ENCODE results near the gene METTL16. TPM values are rescaled to one million over a fixed set of nuclear protein-coding genes. Genes with fewer than 3 reads are reported as not detected.

Gene METTL16
- total RNA-seq, 1 donor from 2014 or later = 22.9 TPM

DNA sequence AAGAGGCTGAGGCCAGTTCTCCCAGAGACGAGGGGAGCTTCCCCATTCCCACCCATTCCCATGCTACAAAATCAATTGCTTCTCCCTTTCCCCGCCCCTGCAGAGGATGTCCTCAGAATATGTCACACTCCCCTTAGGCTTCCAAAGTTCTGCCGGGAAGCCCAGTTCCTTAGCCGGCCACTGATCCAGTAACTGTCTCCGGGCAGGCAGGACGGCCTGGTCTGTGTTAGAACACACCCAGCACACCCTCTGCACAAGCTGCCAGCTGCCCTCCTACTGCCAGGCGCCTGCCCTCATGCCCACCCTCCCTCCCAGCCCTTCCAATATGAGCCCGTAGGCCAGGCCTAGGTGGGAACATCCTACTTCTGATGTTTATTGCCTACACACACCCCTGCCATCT lies 143.3 kb downstream of the METTL16 start:
- no peak overlapping the region for H3K4me3 Mint-ChIP-seq (ENCODE audit: unreplicated experiment)
- H3K9me3 Mint-ChIP-seq (ENCODE audit: unreplicated experiment) = no peaks in the 10 kb centered on the region

DNA sequence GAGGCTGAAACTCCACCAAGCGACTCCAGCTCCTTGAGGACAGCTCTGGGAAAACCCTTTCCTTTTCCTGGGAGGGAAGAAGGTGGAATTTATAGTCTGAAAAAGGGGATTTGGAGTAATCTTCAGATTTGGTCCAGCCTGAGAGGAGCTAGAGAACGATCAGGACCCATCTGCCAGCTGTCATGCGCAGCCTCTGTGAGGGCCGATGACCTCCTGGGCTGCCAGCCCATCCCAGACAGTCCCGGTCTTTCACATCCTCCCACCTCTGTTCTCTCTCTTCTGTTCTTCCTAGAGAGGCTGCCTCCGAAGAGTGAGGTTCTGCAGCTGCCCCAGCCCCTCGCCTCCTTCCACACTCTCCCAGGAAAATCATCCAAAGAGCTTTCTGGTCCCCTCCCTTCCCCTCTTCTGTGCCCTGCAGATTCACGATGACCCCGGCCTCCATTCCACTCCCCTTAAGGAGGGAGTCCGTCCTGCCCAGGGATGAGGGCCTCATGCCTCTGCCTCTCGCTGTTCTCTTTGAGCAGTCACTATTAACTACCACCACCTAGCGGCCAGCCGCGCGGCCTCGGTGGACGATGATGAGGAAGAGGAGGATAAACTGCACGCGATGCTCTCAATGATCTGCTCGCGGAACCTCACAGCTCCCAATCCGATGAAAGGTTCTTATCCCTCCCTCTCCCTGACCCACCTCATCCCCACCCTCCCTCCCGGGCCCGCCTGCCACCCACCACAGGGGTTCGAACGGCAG lies 144.8 kb downstream of the METTL16 start:
- H3K4me3 Mint-ChIP-seq (ENCODE audit: unreplicated experiment) = no peak overlapping the region
- DNase-seq (ENCODE audit: extremely low spot score, unreplicated experiment) = no peak
- H3K4me1 Mint-ChIP-seq (ENCODE audit: unreplicated experiment) = peaks cover 8% of the 10 kb centered on the region
- no peaks in the 10 kb centered on the region for H3K9me3 Mint-ChIP-seq (ENCODE audit: unreplicated experiment)
- no peak overlapping the region for H3K27ac Mint-ChIP-seq (ENCODE audit: unreplicated experiment)
- peaks cover 7% of the 10 kb centered on the region for H3K36me3 Mint-ChIP-seq (ENCODE audit: unreplicated experiment)
- no peaks in the 10 kb centered on the region for H3K27me3 Mint-ChIP-seq (ENCODE audit: unreplicated experiment)
- TF ChIP-seq, protein P1, sequence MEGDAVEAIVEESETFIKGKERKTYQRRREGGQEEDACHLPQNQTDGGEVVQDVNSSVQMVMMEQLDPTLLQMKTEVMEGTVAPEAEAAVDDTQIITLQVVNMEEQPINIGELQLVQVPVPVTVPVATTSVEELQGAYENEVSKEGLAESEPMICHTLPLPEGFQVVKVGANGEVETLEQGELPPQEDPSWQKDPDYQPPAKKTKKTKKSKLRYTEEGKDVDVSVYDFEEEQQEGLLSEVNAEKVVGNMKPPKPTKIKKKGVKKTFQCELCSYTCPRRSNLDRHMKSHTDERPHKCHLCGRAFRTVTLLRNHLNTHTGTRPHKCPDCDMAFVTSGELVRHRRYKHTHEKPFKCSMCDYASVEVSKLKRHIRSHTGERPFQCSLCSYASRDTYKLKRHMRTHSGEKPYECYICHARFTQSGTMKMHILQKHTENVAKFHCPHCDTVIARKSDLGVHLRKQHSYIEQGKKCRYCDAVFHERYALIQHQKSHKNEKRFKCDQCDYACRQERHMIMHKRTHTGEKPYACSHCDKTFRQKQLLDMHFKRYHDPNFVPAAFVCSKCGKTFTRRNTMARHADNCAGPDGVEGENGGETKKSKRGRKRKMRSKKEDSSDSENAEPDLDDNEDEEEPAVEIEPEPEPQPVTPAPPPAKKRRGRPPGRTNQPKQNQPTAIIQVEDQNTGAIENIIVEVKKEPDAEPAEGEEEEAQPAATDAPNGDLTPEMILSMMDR (IDR thresholded peaks at IDR 0.05) = peak; percentile 32

More for the DNA sequence above, 143.3 kb downstream of the METTL16 start:
- Mint-ChIP-seq H3K27ac (ENCODE audit: unreplicated experiment) (no peak overlapping the region), H3K27me3 (ENCODE audit: unreplicated experiment) (no peaks in the 10 kb centered on the region), H3K4me1 (ENCODE audit: unreplicated experiment) (peaks cover 8% of the 10 kb centered on the region), H3K36me3 (ENCODE audit: unreplicated experiment) (peaks cover 4% of the 10 kb centered on the region)
- no peak for DNase-seq (ENCODE audit: extremely low spot score, unreplicated experiment)
- TF ChIP-seq, protein P1 (IDR thresholded peaks at IDR 0.05) = no peak

Other genes starting within 250 kb of the METTL16 start
- gene SMG6, start 208.1 kb downstream of the METTL16 start, total RNA-seq = 36.7 and 38.4 TPM in 2 replicates
- gene SRR, start 207.9 kb downstream of the METTL16 start, total RNA-seq = 16.3 and 18.9 TPM in 2 replicates
- 26.3 and 27.5 TPM in 2 replicates for gene TSR1, start 175.4 kb downstream of the METTL16 start, total RNA-seq
- 49.6 and 56.0 TPM in 2 replicates for gene SGSM2, start 174.4 kb downstream of the METTL16 start, total RNA-seq
- gene MNT, start 110.8 kb downstream of the METTL16 start, total RNA-seq = 30.4 and 35.6 TPM in 2 replicates
- 136 and 138 TPM in 2 replicates for gene PAFAH1B1, start 81.8 kb upstream of the METTL16 start, total RNA-seq
- 47.0 and 49.4 TPM in 2 replicates for gene CLUH, start 199.9 kb upstream of the METTL16 start, total RNA-seq
- not detected in 2 replicates for gene CCDC92B, start 237.8 kb upstream of the METTL16 start, total RNA-seq